ENCODE data around the gene PPID. TPM values are rescaled to one million over a fixed set of nuclear protein-coding genes. Genes with fewer than 3 reads are reported as not detected.
A peak's percentile ranks its signal among the peaks of the same experiment; 100 is the strongest.

The PPID gene
- total and polyA plus RNA-seq, 9 of the 15 experiments (the other 6 are each of a cell fraction or from before 2014, with no cell fraction given) = 46.5 to 160 (median 98.6) TPM

DNA sequence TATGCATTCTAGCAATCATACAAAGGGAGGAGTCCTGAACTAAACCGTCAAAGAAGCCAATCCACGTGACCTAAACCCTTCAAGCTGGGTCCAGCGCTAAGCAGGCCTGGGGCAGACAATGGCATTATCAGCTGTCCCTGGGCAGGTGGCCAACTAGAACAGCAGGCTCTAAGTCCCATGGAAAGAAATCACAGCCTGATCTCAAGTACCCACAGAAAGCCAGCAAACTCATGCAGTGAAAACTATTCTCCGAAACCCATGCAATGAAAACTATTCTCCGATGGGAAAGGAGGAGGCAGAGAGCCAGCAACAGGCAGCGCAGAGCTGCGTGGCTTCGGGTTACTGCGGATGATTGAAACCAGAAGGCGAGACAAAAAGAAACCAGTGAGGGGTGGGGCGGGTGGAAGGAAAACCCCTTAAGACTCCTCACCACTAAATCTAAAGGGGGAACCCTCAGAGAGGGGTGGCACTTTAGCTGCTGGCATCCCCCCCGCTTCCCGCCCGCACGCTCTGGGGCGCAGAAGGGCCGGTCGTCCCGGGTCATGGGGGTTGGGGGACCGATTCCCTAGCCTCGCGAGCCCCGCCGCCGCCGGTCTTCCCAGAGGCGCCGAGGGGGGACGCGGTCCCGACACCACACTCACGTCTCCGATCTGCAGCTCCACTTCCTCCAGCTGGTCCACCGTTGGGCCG is 52.1 kb downstream of the PPID start (continued):
- TF ChIP-seq, protein P1, sequence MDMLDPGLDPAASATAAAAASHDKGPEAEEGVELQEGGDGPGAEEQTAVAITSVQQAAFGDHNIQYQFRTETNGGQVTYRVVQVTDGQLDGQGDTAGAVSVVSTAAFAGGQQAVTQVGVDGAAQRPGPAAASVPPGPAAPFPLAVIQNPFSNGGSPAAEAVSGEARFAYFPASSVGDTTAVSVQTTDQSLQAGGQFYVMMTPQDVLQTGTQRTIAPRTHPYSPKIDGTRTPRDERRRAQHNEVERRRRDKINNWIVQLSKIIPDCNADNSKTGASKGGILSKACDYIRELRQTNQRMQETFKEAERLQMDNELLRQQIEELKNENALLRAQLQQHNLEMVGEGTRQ (CRISPR knock-in tag; IDR thresholded peaks at IDR 0.05) = peak; percentile 53; the same call in 1 of the 2 replicates
- TF ChIP-seq RBBP5 (IDR thresholded peaks at IDR 0.05; ENCODE audit: borderline replicate concordance, insufficient read depth, low read length, poor library complexity, severe bottlenecking) (peak; percentile 49), NR2C1 (IDR thresholded peaks at IDR 0.05) (no peak), NR2C1 (tag; IDR thresholded peaks at IDR 0.05) (no peak), RAD51 (IDR thresholded peaks at IDR 0.05; ENCODE audit: borderline replicate concordance, low read depth) (peak; percentile 75), NR2C2 (CRISPR knock-in tag; IDR thresholded peaks at IDR 0.05) (0 out of 2 replicates have a peak, but pooled peaks have one; percentile 25), NR2C2 (tag; IDR thresholded peaks at IDR 0.05) (no peak), HDAC2 (IDR thresholded peaks at IDR 0.05) (peak; percentile 78), TBP (optimal IDR thresholded peaks at IDR 0.05; ENCODE audit: low read depth, low read length) (peak; percentile 22), RNF2 (IDR thresholded peaks at IDR 0.05) (no peak), KDM5B (IDR thresholded peaks at IDR 0.05; ENCODE audit: insufficient replicate concordance, low read depth, low read length) (peak; percentile 25)
- TF ChIP-seq, protein P2, sequence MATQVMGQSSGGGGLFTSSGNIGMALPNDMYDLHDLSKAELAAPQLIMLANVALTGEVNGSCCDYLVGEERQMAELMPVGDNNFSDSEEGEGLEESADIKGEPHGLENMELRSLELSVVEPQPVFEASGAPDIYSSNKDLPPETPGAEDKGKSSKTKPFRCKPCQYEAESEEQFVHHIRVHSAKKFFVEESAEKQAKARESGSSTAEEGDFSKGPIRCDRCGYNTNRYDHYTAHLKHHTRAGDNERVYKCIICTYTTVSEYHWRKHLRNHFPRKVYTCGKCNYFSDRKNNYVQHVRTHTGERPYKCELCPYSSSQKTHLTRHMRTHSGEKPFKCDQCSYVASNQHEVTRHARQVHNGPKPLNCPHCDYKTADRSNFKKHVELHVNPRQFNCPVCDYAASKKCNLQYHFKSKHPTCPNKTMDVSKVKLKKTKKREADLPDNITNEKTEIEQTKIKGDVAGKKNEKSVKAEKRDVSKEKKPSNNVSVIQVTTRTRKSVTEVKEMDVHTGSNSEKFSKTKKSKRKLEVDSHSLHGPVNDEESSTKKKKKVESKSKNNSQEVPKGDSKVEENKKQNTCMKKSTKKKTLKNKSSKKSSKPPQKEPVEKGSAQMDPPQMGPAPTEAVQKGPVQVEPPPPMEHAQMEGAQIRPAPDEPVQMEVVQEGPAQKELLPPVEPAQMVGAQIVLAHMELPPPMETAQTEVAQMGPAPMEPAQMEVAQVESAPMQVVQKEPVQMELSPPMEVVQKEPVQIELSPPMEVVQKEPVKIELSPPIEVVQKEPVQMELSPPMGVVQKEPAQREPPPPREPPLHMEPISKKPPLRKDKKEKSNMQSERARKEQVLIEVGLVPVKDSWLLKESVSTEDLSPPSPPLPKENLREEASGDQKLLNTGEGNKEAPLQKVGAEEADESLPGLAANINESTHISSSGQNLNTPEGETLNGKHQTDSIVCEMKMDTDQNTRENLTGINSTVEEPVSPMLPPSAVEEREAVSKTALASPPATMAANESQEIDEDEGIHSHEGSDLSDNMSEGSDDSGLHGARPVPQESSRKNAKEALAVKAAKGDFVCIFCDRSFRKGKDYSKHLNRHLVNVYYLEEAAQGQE (IDR thresholded peaks at IDR 0.05; ENCODE audit: borderline replicate concordance) = peak; percentile 40; the same call in 1 of the 2 replicates
- TF ChIP-seq, protein P2 (CRISPR knock-in tag; IDR thresholded peaks at IDR 0.05; ENCODE audit: low read depth) = no peak
- TF ChIP-seq, protein P3, sequence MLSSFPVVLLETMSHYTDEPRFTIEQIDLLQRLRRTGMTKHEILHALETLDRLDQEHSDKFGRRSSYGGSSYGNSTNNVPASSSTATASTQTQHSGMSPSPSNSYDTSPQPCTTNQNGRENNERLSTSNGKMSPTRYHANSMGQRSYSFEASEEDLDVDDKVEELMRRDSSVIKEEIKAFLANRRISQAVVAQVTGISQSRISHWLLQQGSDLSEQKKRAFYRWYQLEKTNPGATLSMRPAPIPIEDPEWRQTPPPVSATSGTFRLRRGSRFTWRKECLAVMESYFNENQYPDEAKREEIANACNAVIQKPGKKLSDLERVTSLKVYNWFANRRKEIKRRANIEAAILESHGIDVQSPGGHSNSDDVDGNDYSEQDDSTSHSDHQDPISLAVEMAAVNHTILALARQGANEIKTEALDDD (IDR thresholded peaks at IDR 0.05) = peak; percentile 8
- TF ChIP-seq, protein P4, sequence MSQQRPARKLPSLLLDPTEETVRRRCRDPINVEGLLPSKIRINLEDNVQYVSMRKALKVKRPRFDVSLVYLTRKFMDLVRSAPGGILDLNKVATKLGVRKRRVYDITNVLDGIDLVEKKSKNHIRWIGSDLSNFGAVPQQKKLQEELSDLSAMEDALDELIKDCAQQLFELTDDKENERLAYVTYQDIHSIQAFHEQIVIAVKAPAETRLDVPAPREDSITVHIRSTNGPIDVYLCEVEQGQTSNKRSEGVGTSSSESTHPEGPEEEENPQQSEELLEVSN (IDR thresholded peaks at IDR 0.05; ENCODE audit: borderline replicate concordance in 1 of 2, extremely low read depth in 1 of 2, insufficient read depth in 1 of 2, insufficient read length in 1 of 2, low read depth in 1 of 2, low read length in 1 of 2, poor library complexity in 1 of 2, severe bottlenecking in 1 of 2) = peak in 1 of 2 experiments; percentile 28
- TF ChIP-seq, protein P5, sequence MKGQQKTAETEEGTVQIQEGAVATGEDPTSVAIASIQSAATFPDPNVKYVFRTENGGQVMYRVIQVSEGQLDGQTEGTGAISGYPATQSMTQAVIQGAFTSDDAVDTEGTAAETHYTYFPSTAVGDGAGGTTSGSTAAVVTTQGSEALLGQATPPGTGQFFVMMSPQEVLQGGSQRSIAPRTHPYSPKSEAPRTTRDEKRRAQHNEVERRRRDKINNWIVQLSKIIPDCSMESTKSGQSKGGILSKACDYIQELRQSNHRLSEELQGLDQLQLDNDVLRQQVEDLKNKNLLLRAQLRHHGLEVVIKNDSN (CRISPR knock-in tag; IDR thresholded peaks at IDR 0.05) = peak; percentile 74
